ENCODE results near the gene IGLL5.

GRCh38 chr22:22881116-22882000, 6.3 kb upstream of the IGLL5 start:
- no peak for TF ChIP-seq NFIC (IDR thresholded peaks at IDR 0.05; ENCODE audit: borderline replicate concordance)
- no peak for TF ChIP-seq CTCF (IDR thresholded peaks at IDR 0.05)
- TF ChIP-seq SIN3A (IDR thresholded peaks at IDR 0.05; ENCODE audit: borderline replicate concordance, low read depth, low read length) = no peak
- TF ChIP-seq TEAD4 (IDR thresholded peaks at IDR 0.05; ENCODE audit: borderline replicate concordance, insufficient read depth) = no peak
- peak; percentile 4; the same call in 1 of the 2 replicates for TF ChIP-seq RAD21 (IDR thresholded peaks at IDR 0.05; ENCODE audit: low read length)
- no peak for TF ChIP-seq POLR2AphosphoS5 (IDR thresholded peaks at IDR 0.05; ENCODE audit: low read depth, low read length)
- no peak for TF ChIP-seq TCF12 (IDR thresholded peaks at IDR 0.05)

Data from SK-N-SH (cell line).